CD4-positive, alpha-beta T cell treated with Interleukin-15 for 1 hour (primary cell): Measurements from ENCODE around the gene ACTRT3.
"Not testable (repeated sequence)": the region's sequence is repeated elsewhere in the genome, so short reads cannot be mapped to it uniquely, and the experiment has no call there.

Experiments
- DNase-seq: peaks from one replicate; pipeline ENCODE4 v3.0.0-alpha.2; 2020

ACTRT3 gene

GRCh38 chr3:169772305-169772896 lies 3.0 kb upstream of the ACTRT3 start:
- peak; percentile 72 for DNase-seq

GRCh38 chr3:169771497-169772304 lies 2.3 kb upstream of the ACTRT3 start:
- peak; percentile 56 for DNase-seq

- peak; percentile 96 for DNase-seq
These were observed 4.3 kb downstream of the ACTRT3 start, which contains the start of gene TERC for GRCh38 chr3:169764882-169765612. TSS of gene TERC (minus strand) at chr3:169765060.

- peak; percentile 63 for DNase-seq
These were observed 5.0 kb downstream of the ACTRT3 start for GRCh38 chr3:169764312-169764881.

GRCh38 chr3:169760479-169760878 lies 8.9 kb downstream of the ACTRT3 start:
- DNase-seq, result no peak

GRCh38 chr3:169759256-169759655 lies 10.1 kb downstream of the ACTRT3 start:
- no peak for DNase-seq

GRCh38 chr3:169758359-169758994 lies 10.9 kb downstream of the ACTRT3 start:
- DNase-seq, result no peak

- no peak for DNase-seq
These were observed 13.9 kb downstream of the ACTRT3 start for GRCh38 chr3:169755488-169755887.

- no peak for DNase-seq
These were observed 14.7 kb downstream of the ACTRT3 start for GRCh38 chr3:169754711-169755110.

GRCh38 chr3:169751875-169752274 lies 17.5 kb downstream of the ACTRT3 start:
- no peak for DNase-seq

- DNase-seq, result no peak
These were observed 18.7 kb downstream of the ACTRT3 start for GRCh38 chr3:169750665-169751064.

GRCh38 chr3:169748670-169749069 lies 20.7 kb downstream of the ACTRT3 start:
- no peak for DNase-seq

- DNase-seq, result no peak
These were observed 22.4 kb downstream of the ACTRT3 start for GRCh38 chr3:169746924-169747323.

GRCh38 chr3:169744366-169745054 lies 24.9 kb downstream of the ACTRT3 start:
- DNase-seq, result no peak

GRCh38 chr3:169739067-169739466 lies 30.3 kb downstream of the ACTRT3 start:
- DNase-seq, result no peak

GRCh38 chr3:169731857-169732256 lies 37.5 kb downstream of the ACTRT3 start:
- not testable (repeated sequence) for DNase-seq

- DNase-seq, result no peak
These were observed 46.6 kb downstream of the ACTRT3 start for GRCh38 chr3:169722724-169723123.

GRCh38 chr3:169718415-169718814 lies 50.9 kb downstream of the ACTRT3 start:
- not testable (repeated sequence) for DNase-seq
